ENCODE measurements around the gene OR4D1. TPM values are rescaled to one million over a fixed set of nuclear protein-coding genes. Genes with fewer than 3 reads are reported as not detected.

The OR4D1 gene
- total and polyA plus RNA-seq, 5 experiments from 2014 or later, result 1.6 to 3.0 (median 2.9) TPM

DNA sequence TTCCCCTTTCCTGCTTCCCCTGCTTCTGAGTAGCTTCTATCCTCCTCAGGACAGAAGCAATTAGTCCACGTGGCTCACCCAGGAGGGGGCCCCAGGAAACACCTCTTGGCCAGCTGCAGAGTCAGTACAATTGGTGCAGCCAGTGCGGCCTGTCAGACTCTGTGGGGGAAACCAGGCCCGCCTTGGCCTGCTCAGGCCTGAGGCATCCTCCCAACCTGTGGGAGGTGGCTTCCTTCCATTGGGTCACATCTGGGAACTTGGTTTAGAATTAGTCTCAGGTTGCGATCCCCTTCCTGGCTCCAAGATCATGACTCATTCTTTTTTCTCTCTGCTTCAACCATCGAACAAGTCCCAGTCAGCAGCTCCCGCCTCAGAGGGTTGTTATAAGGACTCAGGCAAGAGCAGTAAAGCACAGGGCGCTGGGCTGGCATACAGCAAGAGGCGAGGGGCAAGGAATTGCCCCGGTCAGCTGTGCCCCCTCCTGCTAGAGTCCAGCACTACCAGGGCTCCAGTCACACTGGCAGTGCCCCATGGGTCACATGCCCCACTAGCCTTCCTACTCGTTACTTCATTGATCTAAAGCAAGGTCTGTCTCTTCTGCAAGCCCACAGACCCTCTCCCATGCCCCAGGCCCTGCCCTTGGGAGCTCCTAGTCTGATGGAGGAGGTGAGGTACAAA, 36.3 kb downstream of the OR4D1 start:
- POLR2A ChIA-PET, result no interaction called here
- ATAC-seq (no peak), DNase-seq (no peak)
- Mint-ChIP-seq H3K36me3 (no peaks in the 10 kb centered on the region), H3K27me3 (peaks cover 2 to 16% (median 8%) of the 10 kb centered on the region in 5 donors), H3K4me3 (no peak overlapping the region), H3K4me1 (peaks cover 4 to 7% (median 6%) of the 10 kb centered on the region in 4 donors), H3K27ac (no peak overlapping the region), H3K9me3 (no peaks in the 10 kb centered on the region)

GRCh38 chr17:58184986-58185761, 37.0 kb downstream of the OR4D1 start:
- Mint-ChIP-seq H3K9me3 (no peaks in the 10 kb centered on the region), H3K27ac (peak overlapping the region in 1 of 10 donors; percentile 86), H3K4me1 (peaks cover 4 to 7% (median 6%) of the 10 kb centered on the region in 4 donors), H3K4me3 (no peak overlapping the region), H3K36me3 (no peaks in the 10 kb centered on the region), H3K27me3 (peaks cover 4 to 23% (median 12%) of the 10 kb centered on the region in 5 donors)
- ATAC-seq (no peak), DNase-seq (no peak)
- POLR2A ChIA-PET, result no interaction called here

- Mint-ChIP-seq H3K27me3 (peaks cover 4 to 32% (median 15%) of the 10 kb centered on the region in 5 donors), H3K27ac (no peak overlapping the region), H3K9me3 (no peaks in the 10 kb centered on the region), H3K4me1 (peaks cover 5 to 6% (median 6%) of the 10 kb centered on the region in 4 donors), H3K36me3 (no peaks in the 10 kb centered on the region), H3K4me3 (no peak overlapping the region)
- ATAC-seq (no peak), DNase-seq (no peak)
- POLR2A ChIA-PET, result no interaction called here
Measured at GRCh38 chr17:58186591-58186990, 38.4 kb downstream of the OR4D1 start.

DNA sequence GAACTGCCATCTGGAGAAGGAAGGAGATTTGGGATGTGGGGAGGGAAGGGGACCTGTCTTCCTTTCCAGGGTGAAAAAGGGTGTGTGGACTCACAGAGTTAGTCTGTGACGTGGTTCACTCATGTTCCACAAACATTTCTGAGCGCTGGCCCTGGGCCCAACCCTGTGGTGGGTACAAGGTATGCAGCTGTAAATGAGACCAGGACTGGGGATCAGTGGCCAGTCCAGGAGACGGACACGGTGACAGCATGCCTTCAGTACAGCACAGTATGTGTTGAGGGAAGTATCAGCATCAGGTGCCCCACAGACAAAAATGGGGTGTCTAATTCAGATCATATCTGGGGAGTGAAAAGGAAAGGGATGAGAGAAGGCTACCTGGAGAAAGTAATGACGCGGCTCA, 38.9 kb downstream of the OR4D1 start:
- peaks cover 5 to 6% (median 6%) of the 10 kb centered on the region in 4 donors for H3K4me1 Mint-ChIP-seq
- no peak for ATAC-seq
- H3K27me3 Mint-ChIP-seq, result peaks cover 4 to 32% (median 17%) of the 10 kb centered on the region in 5 donors
- POLR2A ChIA-PET, result no interaction called here
- peak overlapping the region in 2 of 10 donors; percentile 13 to 56 for H3K27ac Mint-ChIP-seq
- no peak overlapping the region for H3K4me3 Mint-ChIP-seq
- H3K9me3 Mint-ChIP-seq, result no peaks in the 10 kb centered on the region
- no peaks in the 10 kb centered on the region for H3K36me3 Mint-ChIP-seq
- DNase-seq, result no peak

GRCh38 chr17:58187675-58188074, 39.5 kb downstream of the OR4D1 start:
- peak overlapping the region in 2 of 10 donors; percentile 6 to 13 for H3K27ac Mint-ChIP-seq
- POLR2A ChIA-PET, result interaction anchor here (0.6 kb wide), 1 partner anchor 516 kb away, joined by 3 read pairs; no protein-coding TSS in a partner anchor
- H3K27me3 Mint-ChIP-seq, result peaks cover 4 to 32% (median 19%) of the 10 kb centered on the region in 5 donors
- ATAC-seq (no peak), DNase-seq (no peak)
- H3K9me3 Mint-ChIP-seq, result no peaks in the 10 kb centered on the region
- peaks cover 5 to 6% (median 6%) of the 10 kb centered on the region in 4 donors for H3K4me1 Mint-ChIP-seq
- no peaks in the 10 kb centered on the region for H3K36me3 Mint-ChIP-seq
- H3K4me3 Mint-ChIP-seq, result no peak overlapping the region

DNA sequence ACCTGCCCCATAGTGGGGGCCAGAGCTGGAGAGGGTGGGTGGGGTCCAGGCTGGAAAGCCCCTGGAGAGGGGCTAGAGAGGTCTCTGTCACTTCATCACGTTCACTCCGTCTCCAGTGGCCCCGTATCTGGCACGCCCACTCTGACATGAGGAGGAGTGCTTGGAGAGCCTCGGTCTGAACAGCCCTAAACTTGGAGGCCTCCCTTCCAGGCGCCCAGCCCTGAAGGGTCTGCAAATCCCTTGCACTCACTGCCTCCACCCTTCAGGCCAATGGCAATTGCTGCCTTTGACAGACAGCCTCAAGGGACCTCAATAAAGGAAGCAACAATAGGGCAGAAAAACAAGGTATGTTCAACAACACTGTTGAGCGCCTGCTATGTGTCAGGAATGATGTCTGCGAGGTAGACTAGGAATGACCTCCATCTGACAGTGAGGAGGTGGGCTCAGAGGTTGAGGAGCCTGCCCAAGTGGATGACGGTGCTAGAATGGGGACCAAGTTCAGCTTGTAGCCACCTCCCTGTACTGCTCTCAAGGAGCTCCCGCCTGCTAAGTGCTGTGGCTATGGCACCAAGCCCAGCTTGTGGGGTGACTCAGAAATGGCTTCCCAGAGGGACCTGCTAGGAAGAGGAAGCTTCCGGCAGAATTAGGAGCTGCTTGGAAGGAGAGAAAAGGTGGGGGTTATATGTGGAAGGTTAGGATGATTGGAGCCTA, 41.4 kb downstream of the OR4D1 start:
- no peaks in the 10 kb centered on the region for H3K9me3 Mint-ChIP-seq
- POLR2A ChIA-PET, result interaction anchor here (0.5 kb wide), 1 partner anchor 335 kb away, joined by 7 read pairs; no protein-coding TSS in a partner anchor

DNA sequence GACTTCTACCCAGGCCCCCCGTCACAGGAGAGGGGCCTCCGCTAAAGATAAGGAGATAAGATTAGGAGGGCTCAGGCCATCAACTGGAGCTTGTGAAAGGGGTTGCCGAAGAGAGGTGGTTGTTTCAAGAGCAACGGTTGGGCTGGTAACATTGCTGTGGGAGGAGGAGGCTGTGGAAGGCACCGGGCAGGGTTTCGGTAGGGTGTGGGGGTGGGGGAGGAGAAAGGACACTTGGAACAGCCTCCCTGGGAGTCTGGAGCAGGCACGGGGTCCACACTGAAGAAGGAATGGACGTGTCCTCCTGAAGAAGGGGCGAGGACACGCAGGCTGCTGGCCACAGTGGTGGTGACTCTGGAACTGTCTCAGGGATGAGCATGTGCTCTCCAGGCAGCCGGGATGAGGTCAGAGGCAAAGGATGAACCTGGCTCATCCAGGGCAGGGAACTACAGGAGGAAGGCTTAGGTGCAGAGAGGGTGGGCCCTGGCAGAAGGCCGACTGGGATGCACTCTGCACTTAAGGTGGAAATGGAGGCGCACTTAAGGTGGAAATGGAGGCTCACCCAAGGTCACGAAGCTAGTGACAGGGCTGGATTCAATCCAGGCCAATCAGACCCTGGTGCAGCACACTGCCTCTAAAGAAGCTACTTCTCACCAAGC, 43.2 kb downstream of the OR4D1 start:
- Mint-ChIP-seq H3K9me3 (no peaks in the 10 kb centered on the region), H3K27ac (no peak overlapping the region), H3K4me1 (peaks cover 0 to 2% (median under 1%) of the 10 kb centered on the region in 4 donors), H3K36me3 (no peaks in the 10 kb centered on the region), H3K27me3 (peaks cover 5 to 34% (median 19%) of the 10 kb centered on the region in 5 donors), H3K4me3 (no peak overlapping the region)
- POLR2A ChIA-PET, result no interaction called here
- no peak for DNase-seq
- ATAC-seq, result no peak

More for the DNA sequence above, 41.4 kb downstream of the OR4D1 start:
- H3K36me3 Mint-ChIP-seq, result no peaks in the 10 kb centered on the region
- H3K27ac Mint-ChIP-seq, result peak overlapping the region in 1 of 10 donors; percentile 33
- no peak overlapping the region for H3K4me3 Mint-ChIP-seq
- ATAC-seq, result no peak
- peaks cover 5 to 32% (median 19%) of the 10 kb centered on the region in 5 donors for H3K27me3 Mint-ChIP-seq
- H3K4me1 Mint-ChIP-seq, result peaks cover 3 to 6% (median 6%) of the 10 kb centered on the region in 4 donors
- DNase-seq, result no peak

- Mint-ChIP-seq H3K9me3 (no peaks in the 10 kb centered on the region), H3K36me3 (no peaks in the 10 kb centered on the region), H3K4me3 (no peak within 1 kb of the TSS), H3K27me3 (peaks cover 4 to 37% (median 31%) of the 10 kb centered on the region in 5 donors), H3K4me1 (peaks cover 0 to 2% (median under 1%) of the 10 kb centered on the region in 4 donors), H3K27ac (peak within 1 kb of the TSS in 1 of 10 donors; percentile 59)
- POLR2A ChIA-PET, result no interaction called here
- ATAC-seq (no peak), DNase-seq (no peak)
Measured at GRCh38 chr17:58192612-58193011, 44.4 kb downstream of the OR4D1 start, which contains the start of gene EPX. Gene EPX (plus strand): TSS chr17:58192726. CDS start chr17:58192847, 121 bp downstream.

- H3K27me3 Mint-ChIP-seq, result peaks cover 4 to 42% (median 29%) of the 10 kb centered on the region in 5 donors
- POLR2A ChIA-PET, result no interaction called here
- H3K4me3 Mint-ChIP-seq, result no peak overlapping the region
- H3K36me3 Mint-ChIP-seq, result no peaks in the 10 kb centered on the region
- H3K4me1 Mint-ChIP-seq, result peaks cover 0 to 2% (median under 1%) of the 10 kb centered on the region in 4 donors
- no peak for ATAC-seq
- DNase-seq, result no peak
- no peaks in the 10 kb centered on the region for H3K9me3 Mint-ChIP-seq
- no peak overlapping the region for H3K27ac Mint-ChIP-seq
Measured at GRCh38 chr17:58193641-58194255, 45.6 kb downstream of the OR4D1 start.

DNA sequence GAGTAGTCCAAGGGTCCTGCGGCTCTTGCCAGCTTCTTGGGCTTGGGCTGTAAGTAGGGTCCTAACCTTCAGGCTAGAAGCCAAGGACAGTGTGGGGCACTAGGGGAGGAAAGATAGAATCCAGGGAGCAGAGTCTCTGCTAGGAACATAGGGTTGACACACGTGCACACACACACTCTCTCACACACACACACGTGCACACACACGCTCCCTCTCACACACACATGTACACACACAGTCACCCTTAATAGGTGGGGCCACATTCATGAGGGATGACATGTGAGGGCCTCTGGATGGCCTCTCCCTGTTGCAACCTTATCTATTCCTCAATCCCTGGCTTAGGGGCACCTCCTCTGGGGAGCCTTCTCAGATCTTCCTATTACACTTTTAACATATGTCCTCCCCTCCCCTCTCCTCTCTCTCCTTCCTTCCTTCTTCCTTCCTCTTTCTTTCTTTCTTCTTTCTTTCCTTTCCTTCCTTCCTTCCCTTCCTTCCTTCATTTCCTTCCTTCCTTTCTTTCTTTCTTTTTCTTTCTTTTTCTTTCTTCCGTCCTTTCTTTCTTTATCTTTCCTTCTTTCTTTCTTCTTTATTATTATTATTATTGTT, 47.4 kb downstream of the OR4D1 start:
- Mint-ChIP-seq H3K27ac (no peak overlapping the region), H3K4me1 (peaks cover 0 to 6% (median 5%) of the 10 kb centered on the region in 4 donors), H3K4me3 (no peak overlapping the region), H3K36me3 (no peaks in the 10 kb centered on the region), H3K9me3 (no peaks in the 10 kb centered on the region), H3K27me3 (peaks cover 2 to 38% (median 21%) of the 10 kb centered on the region in 5 donors)
- no peak for ATAC-seq
- DNase-seq, result no peak
- POLR2A ChIA-PET, result no interaction called here

DNA sequence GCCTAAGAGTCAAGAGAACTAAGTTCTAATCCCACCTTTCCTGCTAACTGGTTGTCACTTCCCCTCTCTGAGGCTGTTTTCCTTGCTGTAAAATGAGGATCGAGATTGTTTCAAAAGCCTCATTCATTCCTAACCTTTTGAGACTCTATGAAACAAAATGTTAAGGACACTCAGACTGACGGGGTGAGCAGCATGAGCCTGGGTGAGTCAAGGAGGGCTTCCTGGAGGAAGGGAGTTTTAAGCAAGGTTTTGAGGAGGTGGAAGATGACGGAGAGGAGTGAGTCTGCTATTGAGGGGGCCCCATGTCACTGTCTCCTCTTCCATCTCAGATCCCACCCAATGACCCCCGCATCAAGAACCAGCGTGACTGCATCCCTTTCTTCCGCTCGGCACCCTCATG, 48.4 kb downstream of the OR4D1 start:
- Mint-ChIP-seq H3K27ac (no peak overlapping the region), H3K9me3 (no peaks in the 10 kb centered on the region), H3K27me3 (peaks cover 2 to 32% (median 17%) of the 10 kb centered on the region in 5 donors), H3K4me1 (peaks cover 0 to 6% (median 4%) of the 10 kb centered on the region in 4 donors), H3K4me3 (no peak overlapping the region), H3K36me3 (no peaks in the 10 kb centered on the region)
- DNase-seq, result no peak
- POLR2A ChIA-PET, result no interaction called here
- ATAC-seq, result no peak
